Measurements from ENCODE around the gene MYDGF.

Gene MYDGF

GRCh38 chr19:4633140-4633967 lies 36.8 kb downstream of the MYDGF start (continued):
- TF ChIP-seq, protein P1, sequence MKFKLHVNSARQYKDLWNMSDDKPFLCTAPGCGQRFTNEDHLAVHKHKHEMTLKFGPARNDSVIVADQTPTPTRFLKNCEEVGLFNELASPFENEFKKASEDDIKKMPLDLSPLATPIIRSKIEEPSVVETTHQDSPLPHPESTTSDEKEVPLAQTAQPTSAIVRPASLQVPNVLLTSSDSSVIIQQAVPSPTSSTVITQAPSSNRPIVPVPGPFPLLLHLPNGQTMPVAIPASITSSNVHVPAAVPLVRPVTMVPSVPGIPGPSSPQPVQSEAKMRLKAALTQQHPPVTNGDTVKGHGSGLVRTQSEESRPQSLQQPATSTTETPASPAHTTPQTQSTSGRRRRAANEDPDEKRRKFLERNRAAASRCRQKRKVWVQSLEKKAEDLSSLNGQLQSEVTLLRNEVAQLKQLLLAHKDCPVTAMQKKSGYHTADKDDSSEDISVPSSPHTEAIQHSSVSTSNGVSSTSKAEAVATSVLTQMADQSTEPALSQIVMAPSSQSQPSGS (tag by site-specific recombination; IDR thresholded peaks at IDR 0.05; ENCODE audit: low read depth) = peak; percentile 84
- TF ChIP-seq HOXA7 (CRISPR knock-in tag; IDR thresholded peaks at IDR 0.05; ENCODE audit: borderline replicate concordance) (no peak), ZNF473 (tag by site-specific recombination; IDR thresholded peaks at IDR 0.05) (no peak), ZNF837 (tag by site-specific recombination; IDR thresholded peaks at IDR 0.05) (no peak), ZXDB (tag by site-specific recombination; IDR thresholded peaks at IDR 0.05) (no peak), ZNF404 (tag by site-specific recombination; IDR thresholded peaks at IDR 0.05) (no peak), ZNF248 (tag by site-specific recombination; IDR thresholded peaks at IDR 0.05) (no peak), ZBTB6 (tag by site-specific recombination; IDR thresholded peaks at IDR 0.05) (no peak), ZNF701 (tag by site-specific recombination; IDR thresholded peaks at IDR 0.05) (no peak), ZNF202 (tag by site-specific recombination; IDR thresholded peaks at IDR 0.05; ENCODE audit: borderline replicate concordance) (no peak), PRDM1 (tag by site-specific recombination; IDR thresholded peaks at IDR 0.05) (no peak), ZNF221 (tag by site-specific recombination; IDR thresholded peaks at IDR 0.05; ENCODE audit: borderline replicate concordance) (no peak), ZNF664 (tag by site-specific recombination; IDR thresholded peaks at IDR 0.05) (no peak), ZNF121 (tag by site-specific recombination; IDR thresholded peaks at IDR 0.05) (peak; percentile 53; the same call in 1 of the 2 replicates), KLF9 (tag by site-specific recombination; IDR thresholded peaks at IDR 0.05; ENCODE audit: low read depth) (no peak; the same call in 1 of the 2 replicates), TCF7L2 (IDR thresholded peaks at IDR 0.05; ENCODE audit: borderline replicate concordance, low read depth, low read length) (no peak), ZFP3 (tag by site-specific recombination; IDR thresholded peaks at IDR 0.05; ENCODE audit: low read depth) (peak; percentile 17; the same call in 1 of the 2 replicates), ZSCAN16 (tag by site-specific recombination; IDR thresholded peaks at IDR 0.05) (no peak), GLI2 (tag by site-specific recombination; IDR thresholded peaks at IDR 0.05; ENCODE audit: borderline replicate concordance, low read depth) (no peak), SCRT1 (tag by site-specific recombination; IDR thresholded peaks at IDR 0.05; ENCODE audit: borderline replicate concordance) (no peak), ZNF48 (tag by site-specific recombination; IDR thresholded peaks at IDR 0.05) (no peak)
- TF ChIP-seq, protein P2, sequence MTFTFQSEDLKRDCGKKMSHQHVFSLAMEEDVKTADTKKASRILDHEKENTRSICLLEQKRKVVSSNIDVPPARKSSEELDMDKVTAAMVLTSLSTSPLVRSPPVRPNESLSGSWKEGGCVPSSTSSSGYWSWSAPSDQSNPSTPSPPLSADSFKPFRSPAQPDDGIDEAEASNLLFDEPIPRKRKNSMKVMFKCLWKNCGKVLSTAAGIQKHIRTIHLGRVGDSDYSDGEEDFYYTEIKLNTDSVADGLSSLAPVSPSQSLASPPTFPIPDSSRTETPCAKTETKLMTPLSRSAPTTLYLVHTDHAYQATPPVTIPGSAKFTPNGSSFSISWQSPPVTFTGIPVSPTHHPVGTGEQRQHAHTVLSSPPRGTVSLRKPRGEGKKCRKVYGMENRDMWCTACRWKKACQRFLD (tag by site-specific recombination; IDR thresholded peaks at IDR 0.05) = no peak

GRCh38 chr19:4624733-4625362 lies 45.3 kb downstream of the MYDGF start:
- no peak overlapping the region for H3K27ac ChIP-seq (ENCODE audit: extremely low read depth, low read depth, low read length)
- H3K9me3 ChIP-seq (ENCODE audit: control insufficient read depth, insufficient read depth, low read depth, low read length) = no peaks in the 10 kb centered on the region
- no peak overlapping the region for H3K4me3 ChIP-seq (ENCODE audit: low read depth, low read length)
- no peaks in the 10 kb centered on the region for H3K36me3 ChIP-seq (ENCODE audit: control insufficient read depth in 2 of 2, insufficient read depth in 1 of 2, low read length in 2 of 2)
- ChIA-PET POLR2A (no interaction called here), CTCF (interaction anchor here (0.7 to 2.7 kb wide), 7 partner anchors 9 to 58 kb away, joined by 3 to 19 read pairs (median 6); no protein-coding TSS in a partner anchor)
- no peaks in the 10 kb centered on the region for H3K4me1 ChIP-seq (ENCODE audit: control insufficient read depth, insufficient read depth, low read length)
- TF ChIP-seq ZXDB (tag by site-specific recombination; IDR thresholded peaks at IDR 0.05) (peak; percentile 35; the same call in 1 of the 2 replicates), ZBTB48 (tag by site-specific recombination; IDR thresholded peaks at IDR 0.05) (no peak), ZBTB26 (tag by site-specific recombination; optimal IDR thresholded peaks at IDR 0.05) (no peak), PRDM1 (tag by site-specific recombination; IDR thresholded peaks at IDR 0.05) (peak; percentile 54; the same call in 1 of the 2 replicates), KLF8 (tag by site-specific recombination; IDR thresholded peaks at IDR 0.05) (no peak), ZNF16 (tag by site-specific recombination; IDR thresholded peaks at IDR 0.05; ENCODE audit: low read depth) (no peak), SCRT1 (tag by site-specific recombination; IDR thresholded peaks at IDR 0.05; ENCODE audit: borderline replicate concordance) (no peak), IKZF3 (tag by site-specific recombination; IDR thresholded peaks at IDR 0.05) (0 out of 2 replicates have a peak, but pooled peaks have one; percentile 12), ZNF529 (tag by site-specific recombination; IDR thresholded peaks at IDR 0.05; ENCODE audit: insufficient replicate concordance) (no peak), ZNF132 (tag by site-specific recombination; IDR thresholded peaks at IDR 0.05; ENCODE audit: borderline replicate concordance) (no peak)
- TF ChIP-seq, protein P3, sequence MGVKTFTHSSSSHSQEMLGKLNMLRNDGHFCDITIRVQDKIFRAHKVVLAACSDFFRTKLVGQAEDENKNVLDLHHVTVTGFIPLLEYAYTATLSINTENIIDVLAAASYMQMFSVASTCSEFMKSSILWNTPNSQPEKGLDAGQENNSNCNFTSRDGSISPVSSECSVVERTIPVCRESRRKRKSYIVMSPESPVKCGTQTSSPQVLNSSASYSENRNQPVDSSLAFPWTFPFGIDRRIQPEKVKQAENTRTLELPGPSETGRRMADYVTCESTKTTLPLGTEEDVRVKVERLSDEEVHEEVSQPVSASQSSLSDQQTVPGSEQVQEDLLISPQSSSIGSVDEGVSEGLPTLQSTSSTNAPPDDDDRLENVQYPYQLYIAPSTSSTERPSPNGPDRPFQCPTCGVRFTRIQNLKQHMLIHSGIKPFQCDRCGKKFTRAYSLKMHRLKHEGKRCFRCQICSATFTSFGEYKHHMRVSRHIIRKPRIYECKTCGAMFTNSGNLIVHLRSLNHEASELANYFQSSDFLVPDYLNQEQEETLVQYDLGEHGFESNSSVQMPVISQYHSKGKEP (tag by site-specific recombination; IDR thresholded peaks at IDR 0.05) = 0 out of 2 replicates have a peak, but pooled peaks have one; percentile 25
